Smooth muscle cell of the brain vasculature (primary cell): Measurements from ENCODE around the gene SARS1.
A peak's percentile ranks its signal among the peaks of the same experiment; 100 is the strongest.
"Not testable (repeated sequence)": the region's sequence is repeated elsewhere in the genome, so short reads cannot be mapped to it uniquely, and the experiment has no call there.

Experiments used
- DNase-seq: peaks from one replicate; pipeline ENCODE4 v3.0.0-alpha.2; 2012; ENCODE audit warnings: low read depth, low spot score

SARS1 gene

DNA sequence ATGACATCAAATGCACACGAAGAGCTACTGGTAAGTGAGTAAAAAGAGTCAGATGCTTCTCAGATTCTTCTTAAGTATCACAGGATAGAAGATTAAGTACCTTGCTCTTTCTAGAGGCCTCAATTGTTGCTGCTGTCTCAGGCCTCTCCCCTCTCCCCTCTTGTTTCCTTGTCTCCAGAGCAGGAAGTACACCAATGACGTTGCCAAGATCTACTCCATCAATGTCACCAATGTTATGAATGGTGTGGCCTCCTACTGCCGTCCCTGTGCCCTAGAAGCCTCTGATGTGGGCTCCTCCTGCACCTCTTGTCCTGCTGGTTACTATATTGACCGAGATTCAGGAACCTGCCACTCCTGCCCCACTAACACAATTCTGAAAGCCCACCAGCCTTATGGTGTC, 21.3 kb upstream of the SARS1 start:
- DNase-seq, result no peak

DNA sequence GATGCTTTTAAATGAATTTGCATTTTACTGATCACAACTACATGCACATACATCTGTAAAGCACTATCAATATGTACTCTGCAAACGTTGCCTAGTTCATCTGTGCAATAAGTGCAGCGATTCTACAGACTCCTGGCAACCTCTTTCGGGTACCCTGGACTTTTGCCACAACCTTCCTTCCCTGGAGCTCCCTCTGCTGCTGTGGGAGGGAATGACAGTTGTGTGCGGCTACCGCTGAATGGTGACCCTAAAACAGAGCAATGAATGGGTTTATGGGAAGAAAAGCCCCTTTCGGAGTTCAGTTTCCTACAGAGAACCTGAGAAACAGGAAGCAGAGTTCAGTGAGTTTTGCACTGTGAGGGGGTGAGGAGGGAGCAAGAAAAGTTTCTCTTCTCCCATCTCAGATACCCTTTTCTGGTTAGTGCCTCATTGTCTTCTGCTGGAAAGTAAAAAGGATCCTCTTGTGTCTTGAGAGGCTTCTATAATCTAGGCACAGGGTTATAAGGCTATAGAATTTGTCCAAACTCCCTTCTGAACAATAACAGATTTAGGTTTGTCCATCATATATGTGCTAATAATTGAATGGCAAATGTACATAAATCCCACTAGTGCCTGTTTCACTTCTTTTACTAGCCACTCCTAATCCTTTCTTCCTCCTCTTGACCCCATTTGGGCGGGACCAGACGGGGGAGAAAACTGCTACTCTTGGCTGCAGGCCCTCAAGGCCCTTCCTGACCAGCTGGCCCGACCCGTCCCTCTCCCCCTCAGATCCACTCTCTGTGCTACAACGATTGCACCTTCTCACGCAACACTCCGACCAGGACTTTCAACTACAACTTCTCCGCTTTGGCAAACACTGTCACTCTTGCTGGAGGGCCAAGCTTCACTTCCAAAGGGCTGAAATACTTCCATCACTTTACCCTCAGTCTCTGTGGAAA, 19.8 kb upstream of the SARS1 start:
- DNase-seq, result no peak

DNA sequence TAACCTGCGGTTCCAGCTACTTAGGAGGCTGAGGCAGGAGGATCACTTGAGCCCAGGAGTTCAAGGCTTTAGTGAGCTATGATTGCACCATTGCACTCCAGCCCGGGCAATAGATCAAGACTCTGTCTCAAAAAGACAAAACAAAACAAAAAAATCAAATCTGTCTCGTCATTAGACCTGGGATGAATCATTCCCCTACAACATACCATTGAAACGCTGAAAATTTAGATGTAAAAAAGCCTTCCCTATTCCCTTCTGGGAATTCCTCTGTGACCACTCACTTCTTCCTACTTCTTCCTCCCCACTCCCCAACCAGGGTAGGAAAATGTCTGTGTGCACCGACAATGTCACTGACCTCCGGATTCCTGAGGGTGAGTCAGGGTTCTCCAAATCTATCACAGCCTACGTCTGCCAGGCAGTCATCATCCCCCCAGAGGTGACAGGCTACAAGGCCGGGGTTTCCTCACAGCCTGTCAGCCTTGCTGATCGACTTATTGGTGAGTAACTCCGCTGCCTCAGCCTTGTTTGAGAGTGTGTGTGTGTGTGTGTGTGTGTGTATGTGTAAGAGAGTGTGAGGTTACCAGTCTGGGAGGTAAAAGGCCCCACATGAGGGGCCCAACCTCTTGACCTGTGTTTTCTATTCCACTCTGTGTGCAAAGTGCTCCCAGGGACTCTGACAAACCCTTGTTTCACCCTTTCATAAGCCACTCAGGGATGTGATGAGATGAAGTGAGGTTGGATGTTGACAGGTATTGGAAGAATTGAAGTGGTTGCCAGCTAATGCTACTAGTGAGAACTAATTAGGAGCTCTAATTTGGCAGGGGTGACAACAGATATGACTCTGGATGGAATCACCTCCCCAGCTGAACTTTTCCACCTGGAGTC, 16.3 kb upstream of the SARS1 start:
- DNase-seq, result peak; percentile 35

GRCh38 chr1:109198043-109198695, 15.5 kb upstream of the SARS1 start:
- DNase-seq, result no peak

DNA sequence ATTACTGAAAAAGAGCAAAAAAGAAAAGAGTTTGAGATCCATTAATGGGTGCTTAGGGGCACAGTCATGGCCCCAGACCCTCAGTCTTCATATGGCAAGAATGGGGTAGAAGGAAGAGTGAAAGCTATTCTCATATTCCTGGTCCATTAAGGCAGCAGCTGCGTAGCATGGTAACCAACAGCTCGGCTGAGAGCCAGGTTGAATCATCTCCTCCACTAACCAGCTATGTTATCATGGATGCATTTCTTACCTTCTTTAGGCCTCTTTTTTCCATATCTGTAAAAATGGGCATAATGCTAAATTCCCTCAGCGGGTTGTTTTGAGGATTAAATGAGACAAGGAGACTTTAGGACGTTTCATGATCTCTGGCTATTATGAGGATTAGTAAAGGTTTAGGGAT, 15.0 kb upstream of the SARS1 start:
- DNase-seq, result no peak

DNA sequence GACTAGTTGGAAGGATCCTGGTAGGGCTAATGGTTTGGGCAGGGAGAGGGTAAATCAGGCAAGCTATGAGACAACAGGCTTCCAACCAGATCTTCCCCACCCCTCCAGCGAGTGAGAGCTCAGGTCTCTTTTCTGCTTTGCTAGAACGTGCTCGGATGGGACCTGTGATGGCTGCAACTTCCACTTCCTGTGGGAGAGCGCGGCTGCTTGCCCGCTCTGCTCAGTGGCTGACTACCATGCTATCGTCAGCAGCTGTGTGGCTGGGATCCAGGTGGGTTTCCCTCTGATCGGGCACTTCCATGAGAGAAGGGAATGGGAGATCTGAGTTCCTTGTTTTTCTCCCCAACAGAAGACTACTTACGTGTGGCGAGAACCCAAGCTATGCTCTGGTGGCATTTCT, 14.0 kb upstream of the SARS1 start:
- no peak for DNase-seq

DNA sequence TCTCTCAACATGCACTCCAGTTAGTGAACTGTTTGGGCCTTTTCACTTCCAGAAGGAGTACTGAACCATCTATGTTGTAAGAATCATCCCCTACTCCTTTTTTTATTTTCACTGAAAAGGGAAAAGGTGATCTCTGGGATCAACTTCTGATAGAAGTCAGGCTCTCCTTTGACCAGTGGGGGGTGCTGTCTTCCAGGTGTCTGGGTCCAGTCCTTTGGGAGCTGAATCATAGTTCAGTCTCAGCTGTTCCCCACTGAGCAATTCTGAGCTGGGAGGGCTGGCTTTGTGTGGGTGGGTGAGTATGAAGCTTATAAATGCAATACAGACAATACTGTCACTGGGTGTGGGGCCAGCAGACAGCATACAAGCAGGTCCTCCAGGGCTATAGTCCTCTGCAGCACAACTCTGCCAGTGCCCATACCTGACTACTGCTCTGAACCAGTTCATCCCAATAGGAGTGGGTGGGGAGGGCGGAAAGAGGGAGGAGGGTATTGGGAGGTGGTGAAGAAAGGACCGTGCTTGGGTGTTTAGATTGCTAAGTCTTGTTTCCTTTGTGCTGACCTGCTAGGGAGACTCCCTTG, 12.5 kb upstream of the SARS1 start:
- DNase-seq, result peak; percentile 47

DNA sequence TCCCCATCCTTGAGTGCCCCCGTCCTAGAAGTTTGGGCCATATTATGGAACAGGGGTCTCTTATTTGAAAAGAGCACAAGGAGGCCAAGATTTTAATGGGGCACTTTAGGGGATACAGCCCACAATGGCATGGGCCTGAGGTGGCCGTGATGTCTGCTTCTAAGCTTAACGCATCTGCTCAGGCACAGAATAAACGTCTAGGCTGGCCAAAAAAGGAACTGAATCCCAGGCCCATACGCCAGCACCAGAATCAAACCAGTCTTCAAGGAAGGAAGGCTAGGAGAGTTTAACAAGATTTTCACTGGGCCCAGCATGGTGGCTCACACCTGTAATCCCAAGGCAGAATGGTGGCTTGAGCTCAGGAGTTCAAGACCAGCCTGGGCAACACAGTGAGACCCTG, 9.2 kb upstream of the SARS1 start:
- no peak for DNase-seq

DNA sequence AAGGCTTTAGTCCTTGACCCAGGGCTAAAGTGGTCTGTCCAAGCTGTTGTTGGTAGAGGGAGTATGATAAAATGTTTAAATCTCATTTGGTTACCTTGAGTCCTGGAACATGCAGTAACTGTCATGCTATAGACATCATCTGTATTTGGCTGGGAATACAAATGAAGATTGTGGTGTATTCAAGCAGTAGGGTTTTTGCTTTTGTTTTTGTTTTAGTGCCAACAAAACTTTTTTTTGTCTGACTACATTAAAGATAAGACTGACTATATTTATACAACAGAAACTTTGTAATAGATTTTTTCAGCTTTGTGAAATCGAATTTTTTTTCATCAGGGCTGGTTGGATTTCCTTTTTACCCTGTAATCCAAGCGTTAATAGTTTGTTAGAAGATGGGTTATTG, 7.4 kb upstream of the SARS1 start:
- DNase-seq, result no peak

DNA sequence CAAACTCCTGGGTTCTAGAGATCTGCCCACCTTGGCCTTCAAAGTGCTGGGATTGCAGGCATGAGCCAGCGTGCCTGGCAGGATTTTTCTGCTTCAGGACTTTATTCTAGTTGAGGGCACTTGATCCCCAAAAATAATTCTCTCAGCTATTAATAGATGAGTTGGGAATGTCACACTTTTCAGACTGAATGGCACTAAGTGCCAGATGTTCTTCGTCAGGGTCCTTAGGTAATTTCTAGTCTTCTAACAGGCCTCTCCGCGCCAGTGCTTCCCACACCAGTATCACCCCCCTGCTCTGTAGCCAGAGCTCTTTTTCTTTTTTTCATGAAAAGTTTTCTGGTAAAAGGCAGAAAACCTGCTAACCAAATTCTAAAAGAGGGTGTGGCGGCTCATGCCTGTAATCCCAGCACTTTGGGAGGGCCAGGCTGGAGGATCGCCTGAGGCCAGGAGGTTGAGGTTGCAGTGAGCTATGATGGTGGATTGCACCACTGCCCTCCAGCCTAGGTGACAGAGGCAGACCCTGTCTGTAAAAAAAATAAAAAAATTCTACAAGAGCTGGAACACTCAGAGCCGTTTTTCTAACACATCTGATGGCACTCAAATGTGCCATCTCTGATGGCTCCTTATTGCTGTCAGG, 6.1 kb upstream of the SARS1 start:
- no peak for DNase-seq

- no peak for DNase-seq
Measured at GRCh38 chr1:109208394-109208793, 5.3 kb upstream of the SARS1 start.

GRCh38 chr1:109208836-109209463, 4.8 kb upstream of the SARS1 start:
- no peak for DNase-seq

DNA sequence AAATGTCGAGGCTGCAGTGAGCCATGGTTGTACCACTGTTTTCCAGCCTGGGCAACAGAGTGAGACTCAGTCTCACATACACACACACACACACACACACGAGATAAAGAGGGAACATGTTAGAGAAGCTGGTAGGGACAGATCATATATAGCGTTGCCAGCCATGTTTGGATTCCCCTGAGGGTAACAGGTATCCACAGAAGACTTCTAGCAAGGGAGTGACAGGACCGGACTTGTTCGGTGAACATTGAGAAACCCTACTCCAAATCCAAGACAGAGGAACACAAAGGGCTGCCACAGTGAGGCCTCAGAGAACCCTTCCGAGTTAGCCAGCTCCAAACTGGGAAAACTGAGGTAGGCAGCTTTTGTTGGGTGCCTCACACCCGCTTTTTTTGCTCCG, 3.7 kb upstream of the SARS1 start:
- no peak for DNase-seq

GRCh38 chr1:109213345-109213823, 334 bp upstream of the SARS1 start:
- DNase-seq, result no peak

GRCh38 chr1:109214695-109215623, 1.2 kb downstream of the SARS1 start:
- DNase-seq, result no peak

DNA sequence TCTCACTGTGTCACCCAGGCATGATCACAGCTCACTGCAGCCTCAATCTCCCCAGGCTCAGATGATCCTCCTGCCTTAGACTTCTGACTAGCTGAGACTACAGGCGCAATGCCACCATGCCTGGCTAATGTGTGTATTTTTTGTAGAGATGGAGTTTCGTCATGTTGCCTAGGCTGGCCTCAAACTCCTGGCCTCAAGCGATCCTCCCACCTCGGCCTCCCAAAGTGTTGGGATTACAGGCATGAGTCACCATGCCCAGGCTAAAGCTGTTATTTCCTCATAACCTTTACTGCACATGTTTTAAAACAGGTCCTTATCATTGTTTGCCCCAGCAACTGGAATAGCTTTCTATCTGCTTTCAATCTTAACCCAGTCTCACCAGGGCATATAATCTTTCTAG, 2.9 kb downstream of the SARS1 start:
- DNase-seq, result no peak

DNA sequence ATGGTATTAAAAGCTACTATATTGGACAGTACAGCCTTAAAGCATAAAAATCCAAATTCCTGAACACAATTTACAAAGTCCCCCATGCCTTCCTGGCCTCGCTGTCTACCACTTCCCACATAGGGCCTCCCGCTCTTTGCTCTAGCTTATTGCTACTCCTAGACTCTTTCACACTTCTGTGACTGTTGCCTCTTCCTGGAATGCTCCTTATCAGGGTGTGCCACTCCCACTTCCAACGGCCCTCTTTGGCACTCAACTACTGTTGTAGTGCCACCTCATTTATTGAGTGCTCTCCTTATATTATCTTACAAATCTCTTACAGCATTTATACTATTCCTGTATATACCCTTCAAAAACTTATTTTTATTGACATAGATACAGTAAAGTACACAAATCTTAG, 4.8 kb downstream of the SARS1 start:
- DNase-seq, result no peak

- DNase-seq, result not testable (repeated sequence)
Measured at GRCh38 chr1:109221201-109221600, 7.5 kb downstream of the SARS1 start.

DNA sequence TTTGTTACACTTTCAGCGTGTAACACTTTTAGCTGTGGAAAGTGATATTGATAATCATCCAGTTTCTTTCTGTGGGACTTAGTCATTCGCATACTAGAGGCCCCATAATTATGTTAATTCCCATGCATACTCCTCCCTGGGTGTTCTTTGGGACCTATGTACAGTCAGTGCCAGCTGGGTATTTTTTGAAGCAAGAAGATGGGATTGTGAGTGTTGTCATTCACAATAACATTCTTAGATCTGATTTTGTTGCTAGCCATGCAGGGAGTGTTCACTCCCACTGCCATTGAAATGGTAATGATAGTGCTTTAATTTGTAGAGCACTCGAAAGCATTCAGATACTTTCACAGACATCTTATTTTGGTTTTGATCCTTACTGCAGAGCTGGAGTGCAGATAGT, 11.6 kb downstream of the SARS1 start:
- no peak for DNase-seq
